ENCODE data around the gene NCOA5. TPM values are rescaled to one million over a fixed set of nuclear protein-coding genes. Genes with fewer than 3 reads are reported as not detected.

NCOA5 gene
- total and polyA plus RNA-seq, 10 of the 15 experiments (the other 5 are each of a cell fraction or from before 2014, with no cell fraction given), result 7.7 to 38.1 (median 30.1) TPM

GRCh38 chr20:46126440-46127056 is 36.8 kb upstream of the NCOA5 start:
- no TSS peak for BruUV-seq (replicated peaks)
- Histone ChIP-seq H3K36me3 (ENCODE audit: control insufficient read depth in 2 of 2, insufficient read depth in 2 of 2, low read length in 1 of 2) (peaks cover 31 to 35% of the 10 kb centered on the region in 2 experiments), H3K79me2 (ENCODE audit: control insufficient read depth, insufficient read depth, low read length) (peaks cover 21% of the 10 kb centered on the region), H2AFZ (ENCODE audit: control insufficient read depth, low read depth, low read length) (no peak overlapping the region), H3K27ac (ENCODE audit: control insufficient read depth, insufficient read depth) (no peak overlapping the region), H3K4me3 (no peak overlapping the region), H3K9me3 (replicated peaks; ENCODE audit: control insufficient read depth, insufficient read depth, low read length) (no peaks in the 10 kb centered on the region), H3K27me3 (replicated peaks in 1 of 2; ENCODE audit: control insufficient read depth in 2 of 2, insufficient read depth in 2 of 2, low read length in 1 of 2) (no peaks in the 10 kb centered on the region), H3K4me1 (ENCODE audit: control insufficient read depth, insufficient read depth, low read length) (peaks cover 21% of the 10 kb centered on the region), H3K4me2 (ENCODE audit: control insufficient read depth, insufficient read depth) (no peak overlapping the region), H3K9ac (ENCODE audit: control insufficient read depth, insufficient read depth, low read length) (no peak overlapping the region), H4K20me1 (ENCODE audit: control insufficient read depth, insufficient read depth) (peaks cover 12% of the 10 kb centered on the region)
- POLR2A ChIA-PET, result no interaction called here
- no peak for ATAC-seq
- CTCF ChIA-PET, result interaction anchor here (0.7 kb wide), 1 partner anchor 222 kb away, joined by 3 read pairs; no protein-coding TSS in a partner anchor
- no peak for DNase-seq (ENCODE audit: low read depth, low spot score)
- RAD21 ChIA-PET (ENCODE audit: unreplicated experiment), result interaction anchor here (1.6 kb wide), 1 partner anchor 104 kb away, joined by 3 read pairs; no protein-coding TSS in a partner anchor
- SMC1A ChIA-PET (ENCODE audit: uncharacterized antibody, unreplicated experiment), result no interaction called here
- TF ChIP-seq TARDBP (IDR thresholded peaks at IDR 0.05; ENCODE audit: borderline replicate concordance) (no peak), IRF4 (IDR thresholded peaks at IDR 0.05; ENCODE audit: low read depth, low read length) (no peak), SREBF1 (IDR thresholded peaks at IDR 0.05; ENCODE audit: low read length) (no peak), FOXK2 (IDR thresholded peaks at IDR 0.05) (no peak), POLR2AphosphoS5 (IDR thresholded peaks at IDR 0.05; ENCODE audit: low read length) (0 out of 2 replicates have a peak, but pooled peaks have one; percentile 6), ZBED1 (IDR thresholded peaks at IDR 0.05; ENCODE audit: borderline replicate concordance) (no peak), CEBPZ (IDR thresholded peaks at IDR 0.05; ENCODE audit: low read depth, low read length) (no peak), RAD21 (IDR thresholded peaks at IDR 0.05; ENCODE audit: insufficient read depth, low read depth, low read length) (no peak), POLR2A (IDR thresholded peaks at IDR 0.05; ENCODE audit: low read depth, low read length) (0 out of 2 replicates have a peak, but pooled peaks have one; percentile 36), JUND (IDR thresholded peaks at IDR 0.05; ENCODE audit: low read depth, low read length) (no peak), PRDM15 (CRISPR knock-in tag; IDR thresholded peaks at IDR 0.05) (no peak), EED (IDR thresholded peaks at IDR 0.05; ENCODE audit: low read depth) (no peak), ATF2 (IDR thresholded peaks at IDR 0.05; ENCODE audit: low read length) (0 out of 2 replicates have a peak, but pooled peaks have one; percentile 15)
- in situ Hi-C loops (cut with MboI) (no loop called here), intact Hi-C loops (cut with micrococcal nuclease; ENCODE audit: unreplicated experiment) (no loop called here)
- FAIRE-seq, result no peak
- 86% methylated on average over 5 of the region's 5 CpGs for WGBS (ENCODE audit: insufficient coverage, insufficient replicate concordance, low lambda C conversion rate, missing lambda C conversion rate)

Data from GM12878 (cell line).